NCI-H2107 treated with DMSO at 0.1 percent for 48 hours (cell line): ENCODE results near the gene EML1.

Source experiments
- DNase-seq: peaks from one replicate; lab custom pipeline; 2025; ENCODE audit not compliant: unreplicated experiment; lab: John Stamatoyannopoulos, UW

EML1 gene

GRCh38 chr14:99821519-99822508 is 28.6 kb downstream of the EML1 start:
- DNase-seq: peak; percentile 94

GRCh38 chr14:99822800-99823455 is 29.7 kb downstream of the EML1 start:
- DNase-seq: no peak

- no peak for DNase-seq
Measured at GRCh38 chr14:99824776-99825175, 31.6 kb downstream of the EML1 start.

GRCh38 chr14:99829450-99829849 is 36.2 kb downstream of the EML1 start:
- DNase-seq: no peak

- no peak for DNase-seq
Measured at GRCh38 chr14:99831303-99831702, 38.1 kb downstream of the EML1 start.

- DNase-seq: no peak
Measured at GRCh38 chr14:99831903-99832685, 38.9 kb downstream of the EML1 start.

- DNase-seq: no peak
Measured at GRCh38 chr14:99837822-99838221, 44.6 kb downstream of the EML1 start.

- no peak for DNase-seq
Measured at GRCh38 chr14:99838639-99839134, 45.5 kb downstream of the EML1 start.

- DNase-seq: no peak
Measured at GRCh38 chr14:99839696-99840095, 46.5 kb downstream of the EML1 start.

- DNase-seq: no peak
Measured at GRCh38 chr14:99840265-99840664, 47.1 kb downstream of the EML1 start.

- no peak for DNase-seq
Measured at GRCh38 chr14:99840774-99841305, 47.6 kb downstream of the EML1 start.

GRCh38 chr14:99841436-99842071 is 48.3 kb downstream of the EML1 start:
- no peak for DNase-seq

- no peak for DNase-seq
Measured at GRCh38 chr14:99842141-99842540, 48.9 kb downstream of the EML1 start.

- DNase-seq: no peak
Measured at GRCh38 chr14:99846808-99847207, 53.6 kb downstream of the EML1 start.

- DNase-seq: no peak
Measured at GRCh38 chr14:99850709-99851108, 57.5 kb downstream of the EML1 start.

GRCh38 chr14:99852578-99852977 is 59.4 kb downstream of the EML1 start:
- no peak for DNase-seq

- DNase-seq: no peak
Measured at GRCh38 chr14:99853206-99853605, 60.0 kb downstream of the EML1 start.

- no peak for DNase-seq
Measured at GRCh38 chr14:99854831-99855230, 61.6 kb downstream of the EML1 start.

- DNase-seq: no peak
Measured at GRCh38 chr14:99855271-99855670, 62.1 kb downstream of the EML1 start.

- no peak for DNase-seq
Measured at GRCh38 chr14:99857551-99857950, 64.3 kb downstream of the EML1 start.
